ENCODE measurements around the gene PURA.
A peak's percentile ranks its signal among the peaks of the same experiment; 100 is the strongest.
"Not testable (repeated sequence)": the region's sequence is repeated elsewhere in the genome, so short reads cannot be mapped to it uniquely, and the experiment has no call there.

PURA gene

GRCh38 chr5:140135127-140135526, 21.2 kb downstream of the PURA start:
- DNase-seq (ENCODE audit: low read depth): no peak

DNA sequence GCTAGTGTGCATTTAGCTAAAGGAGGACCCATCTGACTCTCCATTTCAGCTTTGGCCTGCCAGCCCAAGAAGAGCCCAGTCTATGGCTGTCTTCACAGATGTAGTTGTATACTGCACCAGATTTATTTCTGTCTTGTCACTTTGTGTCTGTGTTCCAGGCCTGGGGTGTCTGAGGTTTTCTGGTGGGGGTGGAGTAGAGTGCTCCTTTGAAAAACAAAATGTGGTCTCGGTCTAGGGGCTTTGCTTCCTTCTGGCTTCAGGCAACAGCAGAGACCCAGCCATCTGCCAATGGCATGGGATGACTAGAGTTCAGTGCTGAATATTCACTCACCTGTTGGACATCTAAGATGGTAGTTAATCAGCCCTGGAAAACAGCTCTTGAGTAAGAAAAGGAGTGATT, 22.7 kb downstream of the PURA start:
- no peak for DNase-seq (ENCODE audit: low read depth)

- no peak for DNase-seq (ENCODE audit: low read depth)
These were observed 26.5 kb downstream of the PURA start for GRCh38 chr5:140140435-140140834.

DNA sequence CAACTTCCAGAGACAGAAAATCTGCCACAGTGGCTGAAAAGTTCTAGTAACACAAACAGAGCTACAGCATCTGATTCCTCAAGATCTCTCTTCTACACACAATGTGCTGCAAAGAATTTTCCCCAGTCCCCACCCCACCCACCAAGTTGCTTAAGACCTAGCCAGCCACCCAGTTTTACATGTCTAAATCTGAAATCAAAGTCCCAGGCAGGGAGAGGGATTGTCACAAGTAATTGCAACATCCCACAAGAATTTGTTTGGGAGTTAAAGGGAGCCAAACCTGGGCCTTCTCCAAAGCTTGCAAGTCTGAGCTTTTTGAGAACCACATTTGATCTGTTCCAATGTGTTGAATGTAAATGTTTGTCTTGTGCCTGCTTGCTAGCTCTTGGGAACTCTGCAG, 27.3 kb downstream of the PURA start:
- DNase-seq (ENCODE audit: low read depth): no peak

GRCh38 chr5:140142246-140142645, 28.3 kb downstream of the PURA start:
- DNase-seq (ENCODE audit: low read depth): no peak

- DNase-seq (ENCODE audit: low read depth): no peak
These were observed 28.9 kb downstream of the PURA start for GRCh38 chr5:140142856-140143255.

GRCh38 chr5:140143521-140144258, 29.8 kb downstream of the PURA start:
- DNase-seq (ENCODE audit: low read depth): no peak

- no peak for DNase-seq (ENCODE audit: low read depth)
These were observed 31.3 kb downstream of the PURA start for GRCh38 chr5:140145256-140145655.

DNA sequence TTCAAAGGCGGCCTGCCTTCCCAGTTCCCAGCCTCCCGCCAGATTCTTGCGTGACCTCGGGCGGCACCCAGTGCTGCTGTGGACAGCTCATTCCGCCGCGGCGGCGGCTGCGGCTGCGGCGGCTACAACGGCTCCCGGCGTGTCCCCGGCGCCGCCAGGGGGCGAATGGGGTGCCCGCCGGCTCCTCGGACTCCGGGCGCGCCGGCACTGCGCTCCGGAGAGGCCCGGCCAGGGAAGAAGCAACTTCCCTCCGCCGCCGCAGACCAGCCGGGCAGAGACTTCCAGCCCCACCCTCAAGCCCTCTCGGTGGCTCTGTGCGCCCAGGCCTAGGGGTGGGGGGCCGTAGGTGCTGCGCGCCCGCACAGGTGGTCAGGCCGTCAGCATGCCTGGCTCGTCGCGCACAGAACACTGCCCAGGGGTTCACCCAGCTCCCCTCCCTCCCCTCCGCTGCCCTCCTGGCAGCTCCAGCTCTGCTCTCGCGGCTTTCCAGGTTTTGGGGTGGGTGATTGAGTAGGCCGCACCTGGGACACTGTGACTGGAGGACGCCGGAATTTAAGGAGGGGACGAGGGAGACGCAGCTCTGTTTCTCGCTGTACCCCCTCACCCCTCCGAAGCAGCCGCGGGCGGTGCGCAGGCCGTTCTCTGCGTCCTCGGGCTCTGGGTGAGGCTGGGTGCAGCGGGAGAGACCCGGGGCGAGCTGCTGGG, 32.1 kb downstream of the PURA start:
- DNase-seq (ENCODE audit: low read depth): no peak

- no peak for DNase-seq (ENCODE audit: low read depth)
These were observed 32.6 kb downstream of the PURA start for GRCh38 chr5:140146523-140146842.

GRCh38 chr5:140147460-140147859, 33.6 kb downstream of the PURA start:
- no peak for DNase-seq (ENCODE audit: low read depth)

DNA sequence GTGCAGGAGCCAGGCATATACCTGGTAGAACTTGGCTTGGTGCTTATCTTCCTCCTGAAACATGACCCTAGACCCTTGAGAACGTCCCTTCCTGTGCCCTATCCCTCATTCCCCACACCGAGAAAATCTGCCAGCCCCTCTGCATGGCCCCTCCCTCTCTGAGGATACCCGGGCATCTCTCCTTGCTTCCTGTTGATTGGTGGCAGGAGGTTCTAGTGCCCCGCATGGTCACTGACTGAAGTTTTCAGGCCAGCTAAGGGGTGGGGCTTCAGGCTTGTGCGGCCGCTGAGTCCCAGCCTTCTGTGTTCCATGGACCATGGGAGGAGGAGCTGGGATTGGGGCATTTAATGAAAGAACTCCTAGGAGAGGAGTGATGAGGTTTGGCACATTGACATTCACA, 34.6 kb downstream of the PURA start:
- no peak for DNase-seq (ENCODE audit: low read depth)

DNA sequence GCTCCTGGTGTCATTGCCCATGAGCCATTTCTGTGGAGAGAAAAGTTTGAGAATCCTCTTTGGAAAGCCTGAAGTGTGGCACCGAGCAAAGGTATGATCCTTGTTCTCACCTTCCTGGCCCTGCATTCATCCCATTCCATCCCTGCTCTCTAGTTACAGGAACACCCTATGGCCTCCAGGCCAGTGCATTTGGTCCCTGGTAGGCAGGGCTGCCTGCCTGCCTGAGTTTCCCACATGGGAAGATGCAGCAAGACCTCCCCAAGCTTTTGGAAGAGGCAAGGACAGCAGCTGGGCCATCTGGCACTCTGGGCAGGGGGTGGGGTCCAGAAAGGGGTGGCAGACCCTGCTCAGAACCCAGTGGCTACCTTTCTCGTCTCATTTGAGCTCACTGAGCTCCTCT, 36.3 kb downstream of the PURA start:
- DNase-seq (ENCODE audit: low read depth): no peak

- DNase-seq (ENCODE audit: low read depth): no peak
These were observed 37.5 kb downstream of the PURA start for GRCh38 chr5:140151144-140152021.

GRCh38 chr5:140152022-140152999, 38.4 kb downstream of the PURA start:
- no peak for DNase-seq (ENCODE audit: low read depth)

- no peak for DNase-seq (ENCODE audit: low read depth)
These were observed 39.3 kb downstream of the PURA start for GRCh38 chr5:140153255-140153654.

DNA sequence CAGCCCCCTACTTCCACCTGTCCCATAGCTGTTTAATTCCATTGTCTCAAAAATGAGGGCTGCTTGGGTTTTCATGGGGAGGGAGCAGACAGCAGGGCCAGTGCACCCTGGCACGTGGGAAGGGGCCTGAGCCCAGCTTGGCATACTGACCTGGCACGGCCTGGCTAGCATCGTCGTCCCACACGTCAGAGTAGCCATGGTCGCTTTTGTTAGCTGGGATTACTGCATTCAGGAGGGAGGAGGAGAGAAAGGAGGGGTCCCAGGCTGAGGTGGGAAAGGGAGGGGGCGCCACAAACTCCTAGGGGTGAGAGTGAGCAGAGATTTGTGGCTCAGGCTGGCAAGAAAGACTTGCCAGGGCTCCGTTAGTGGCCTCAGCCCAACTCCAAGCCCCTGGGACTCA, 40.0 kb downstream of the PURA start:
- DNase-seq (ENCODE audit: low read depth): no peak

DNA sequence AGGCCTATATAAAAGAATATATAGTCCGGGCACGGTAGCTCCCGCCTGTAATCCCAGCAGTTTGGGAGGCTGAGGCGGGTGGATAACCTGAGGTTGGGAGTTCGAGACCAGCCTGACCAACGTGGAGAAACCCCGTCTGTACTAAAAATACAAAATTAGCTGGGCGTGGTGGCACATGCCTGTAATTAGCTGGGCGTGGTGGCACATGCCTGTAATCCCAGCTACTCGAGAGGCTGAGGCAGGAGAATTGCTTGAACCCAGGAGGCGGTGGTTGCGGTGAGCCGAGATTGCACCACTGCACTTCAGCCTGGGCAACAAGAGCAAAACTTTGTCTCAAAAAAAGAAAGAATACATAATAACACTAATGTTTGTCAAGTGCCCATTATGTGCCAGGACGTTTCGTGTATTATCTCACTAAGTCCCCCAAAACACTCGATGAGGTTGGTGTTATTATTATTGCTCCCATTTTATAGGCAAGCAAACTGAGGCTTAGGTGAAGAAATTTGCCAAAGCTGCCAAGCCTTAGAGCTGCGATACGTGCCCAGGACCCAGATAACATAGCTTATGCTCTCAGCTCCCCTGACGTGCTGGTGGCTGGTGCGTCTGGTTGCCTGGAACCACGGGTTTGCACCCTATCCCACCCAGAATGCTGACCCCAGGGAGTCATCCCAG, 40.9 kb downstream of the PURA start:
- DNase-seq (ENCODE audit: low read depth): not testable (repeated sequence)

GRCh38 chr5:140157032-140157781, 43.3 kb downstream of the PURA start:
- DNase-seq (ENCODE audit: low read depth): peak; percentile 61

Data from HS-5 (cell line).